Measurements from ENCODE around the gene PEX12.

GRCh38 chr17:35560703-35561102 lies 17.7 kb downstream of the PEX12 start, which contains the start of gene SLFN14:
- TF ChIP-seq CTCF (IDR thresholded peaks at IDR 0.05) (no peak), POLR2A (IDR thresholded peaks at IDR 0.05) (no peak), POLR2AphosphoS5 (IDR thresholded peaks at IDR 0.05; ENCODE audit: insufficient read depth in 1 of 2, low read depth in 1 of 2) (no peak)
